Measurements from ENCODE around the gene RP9.

RP9 gene

DNA sequence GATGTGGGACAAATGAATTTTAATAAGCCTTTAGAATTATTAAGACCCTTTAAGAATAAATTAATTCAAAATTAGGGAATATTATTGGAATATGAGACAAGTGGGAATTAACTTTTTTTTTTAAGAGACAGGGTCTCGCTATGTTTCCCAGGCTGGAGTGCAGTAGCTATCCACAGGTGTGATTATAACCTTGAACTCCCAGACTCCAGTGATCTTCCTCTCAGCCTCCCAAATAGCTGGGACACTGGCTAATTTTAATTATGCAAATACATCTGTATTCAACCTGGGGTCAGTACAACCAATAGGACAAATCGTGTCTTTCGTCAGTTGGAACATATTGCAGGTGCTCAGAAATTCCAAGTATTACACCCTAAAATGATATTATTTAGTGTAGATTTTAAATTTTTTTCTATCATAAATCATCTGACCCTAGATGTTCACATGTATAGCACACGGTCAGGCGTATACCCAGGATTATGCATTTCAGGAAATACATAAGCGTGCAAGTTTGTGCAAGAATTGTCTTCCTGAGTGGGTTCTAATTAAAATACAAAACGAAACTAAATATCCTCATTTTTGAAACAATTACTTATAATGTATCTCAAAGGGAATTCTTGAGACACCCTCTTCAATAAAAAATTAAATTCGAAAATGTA is 47.8 kb downstream of the RP9 start:
- no peak for DNase-seq

DNA sequence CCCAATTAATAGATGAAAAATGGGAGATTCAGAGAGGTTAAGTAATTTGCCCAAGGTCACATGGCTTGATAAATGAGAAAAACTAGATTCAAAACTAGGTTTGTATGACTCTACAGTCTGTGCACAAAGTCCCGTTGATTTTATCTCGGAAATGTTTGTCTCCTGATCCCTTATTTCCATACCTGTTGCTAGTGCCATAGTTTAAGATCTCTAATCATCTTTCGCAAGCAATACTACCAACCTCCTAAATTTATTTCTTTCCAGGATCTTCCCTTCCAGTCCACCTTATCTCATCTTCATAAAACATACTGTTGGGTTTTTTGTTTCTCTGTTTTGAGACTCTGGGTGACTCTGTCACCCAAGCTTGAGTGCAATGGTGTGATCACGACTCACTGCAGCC is 49.6 kb downstream of the RP9 start:
- DNase-seq, result no peak

DNA sequence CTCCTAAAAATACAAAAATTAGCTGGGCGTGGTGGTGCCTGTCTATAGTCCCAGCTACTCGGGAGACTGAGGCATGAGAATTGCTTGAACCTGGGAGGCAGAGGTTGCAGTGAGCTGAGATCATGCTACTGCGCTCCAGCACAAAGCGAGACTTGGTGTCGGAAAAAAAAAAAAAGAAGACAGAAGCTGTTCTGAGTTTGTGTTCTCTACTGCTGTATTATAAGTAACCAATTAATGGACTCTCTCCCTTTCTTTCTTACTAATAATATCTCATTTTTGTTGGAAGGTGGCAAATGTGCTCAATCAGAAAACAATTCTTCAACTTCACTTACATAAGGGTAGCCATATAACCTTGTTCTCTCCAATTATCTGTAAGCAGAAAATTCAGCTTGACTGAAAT is 54.0 kb downstream of the RP9 start:
- no peak for DNase-seq

DNA sequence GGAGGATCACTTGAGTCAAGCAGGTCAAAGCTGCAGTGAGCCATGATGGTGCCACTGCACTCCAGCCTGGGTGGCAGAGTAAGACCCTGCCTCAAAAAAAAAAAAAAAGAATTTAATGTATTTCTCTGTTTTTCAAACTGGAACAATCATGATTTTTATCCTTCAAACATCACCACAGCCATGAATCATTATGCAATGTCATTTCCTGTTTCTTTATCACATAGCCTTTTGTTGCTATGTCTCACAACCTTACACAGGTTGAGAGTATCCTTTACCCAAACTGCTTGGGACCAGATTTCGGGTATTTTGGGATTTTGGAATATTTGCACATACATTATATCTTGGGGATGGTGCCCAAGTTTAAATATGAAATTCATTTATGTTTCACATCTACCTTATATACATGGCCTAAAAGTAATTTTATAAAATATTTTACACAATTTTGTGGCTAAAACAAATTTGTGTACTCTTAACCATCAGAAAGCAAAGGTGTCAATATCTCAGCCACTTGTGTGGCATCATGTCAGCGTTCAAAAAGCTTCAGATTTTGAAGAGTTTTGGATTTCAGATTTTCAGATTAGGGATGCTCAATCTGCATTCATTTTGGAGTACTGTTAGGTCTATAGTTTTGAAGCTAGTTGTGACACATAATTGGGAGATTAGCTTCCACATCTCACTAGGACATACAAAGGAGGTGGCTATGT is 54.8 kb downstream of the RP9 start:
- DNase-seq, result no peak

DNA sequence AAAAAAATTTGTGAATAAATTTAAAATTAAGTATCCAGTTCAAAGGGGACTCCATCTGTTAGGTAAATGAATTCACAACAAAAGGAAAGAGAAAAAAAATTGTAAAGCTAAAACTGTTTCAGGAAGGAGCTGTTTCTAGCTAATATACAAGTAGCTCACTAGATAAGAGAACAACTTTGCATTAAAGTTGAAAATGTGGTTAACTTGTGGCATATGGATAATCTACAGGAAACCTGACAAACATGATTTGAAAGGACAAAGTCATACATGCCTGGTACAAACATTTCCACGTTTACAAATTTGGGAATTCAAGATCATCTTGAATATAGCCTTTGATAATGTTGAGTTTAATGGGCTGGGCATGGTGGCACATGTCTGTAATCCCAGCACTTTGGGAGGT is 55.5 kb downstream of the RP9 start:
- DNase-seq, result no peak

DNA sequence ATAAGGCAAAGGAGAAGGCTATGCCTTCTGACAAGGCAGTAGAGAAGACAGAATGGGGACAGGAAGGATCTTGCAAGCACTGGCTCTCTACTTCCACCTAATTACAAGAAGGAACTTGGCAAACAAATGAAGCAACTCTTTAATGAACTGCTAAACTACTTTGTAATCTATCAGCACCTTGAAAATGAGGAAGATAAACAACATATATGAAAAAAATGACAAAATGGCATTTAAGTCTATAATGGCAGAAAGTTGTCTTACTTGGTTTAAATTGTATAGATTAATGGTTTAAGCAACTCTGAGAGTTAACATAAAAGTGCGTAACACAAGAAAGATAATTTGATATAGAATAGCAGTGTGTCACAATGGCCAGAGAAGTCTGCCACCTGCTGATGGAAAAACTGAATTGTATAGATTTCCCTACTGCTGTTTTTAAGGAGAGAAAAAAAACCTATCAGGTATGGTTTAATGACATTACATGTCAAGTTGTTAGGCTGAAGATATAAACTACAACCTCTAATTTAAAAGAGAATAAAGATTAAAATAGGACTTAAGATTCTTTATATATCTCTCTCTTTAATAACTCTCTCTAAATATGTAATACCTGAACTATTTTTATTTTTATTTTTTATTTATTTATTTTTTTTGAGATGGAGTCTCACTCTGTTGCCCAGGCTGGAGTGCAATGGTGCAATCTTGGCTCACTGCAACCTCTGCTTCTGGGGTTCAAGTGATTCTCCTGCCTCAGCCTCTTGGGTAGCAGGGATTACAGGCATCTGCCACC is 58.5 kb downstream of the RP9 start:
- no peak for DNase-seq

DNA sequence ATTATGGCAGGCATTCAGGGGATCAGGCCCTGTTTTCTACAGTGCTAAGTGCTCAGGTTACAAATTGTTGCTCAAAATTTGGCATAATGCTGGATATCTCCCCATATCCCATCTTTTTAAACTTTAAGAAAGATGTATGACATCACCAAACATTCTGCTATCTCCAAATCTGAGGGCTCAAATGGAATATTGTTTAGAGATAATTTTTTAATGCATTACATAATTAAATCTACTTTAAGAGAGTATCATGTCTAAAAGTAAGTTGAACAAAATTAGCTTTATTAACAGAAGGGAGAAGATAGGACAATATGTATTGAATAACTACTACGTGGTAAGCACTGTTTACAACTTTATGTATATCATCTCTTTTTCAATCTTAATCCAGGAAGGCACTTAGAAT is 60.5 kb downstream of the RP9 start:
- no peak for DNase-seq

DNA sequence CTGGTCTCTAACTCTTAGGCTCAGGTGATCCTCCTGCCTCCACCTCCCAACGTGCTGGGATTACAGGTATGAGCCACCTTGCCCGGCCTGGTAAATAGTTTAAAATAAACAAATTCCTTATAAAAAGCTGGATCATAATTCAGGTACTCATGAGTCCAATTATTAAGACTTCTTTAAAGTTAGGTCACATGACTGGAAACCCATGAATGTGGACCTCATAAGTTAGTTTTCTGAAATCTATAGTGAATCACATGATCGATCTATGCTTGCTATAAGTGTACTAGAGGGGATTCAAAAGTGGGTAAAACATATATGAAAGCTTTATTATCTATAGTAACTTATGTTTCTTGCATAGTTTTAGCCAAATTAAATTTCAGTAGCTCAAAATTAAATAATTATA is 60.9 kb downstream of the RP9 start:
- DNase-seq, result no peak

DNA sequence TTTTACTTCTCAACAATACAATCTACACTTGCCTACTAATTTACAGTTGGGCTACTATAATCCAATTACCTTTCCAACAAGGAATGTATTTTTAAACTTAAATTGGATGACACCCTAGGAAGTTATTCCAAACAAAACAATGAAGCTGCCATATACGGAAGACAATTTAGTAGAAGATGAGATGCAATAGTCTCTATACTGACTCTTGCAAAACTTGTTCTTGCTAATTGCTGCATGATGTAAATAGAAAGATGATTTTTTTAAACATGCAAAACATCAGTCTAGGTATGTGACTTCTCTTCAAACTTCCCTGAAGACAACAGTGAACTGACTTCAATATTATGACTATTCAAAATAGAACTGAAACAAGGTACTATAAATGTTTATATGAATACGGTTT is 64.2 kb downstream of the RP9 start:
- no peak for DNase-seq

Measured in amniotic stem cell (primary cell).